ENCODE results near the gene PDILT. TPM values are rescaled to one million over a fixed set of nuclear protein-coding genes. Genes with fewer than 3 reads are reported as not detected.

Gene PDILT
- total RNA-seq, 4 donors from 2014 or later = not detected

DNA sequence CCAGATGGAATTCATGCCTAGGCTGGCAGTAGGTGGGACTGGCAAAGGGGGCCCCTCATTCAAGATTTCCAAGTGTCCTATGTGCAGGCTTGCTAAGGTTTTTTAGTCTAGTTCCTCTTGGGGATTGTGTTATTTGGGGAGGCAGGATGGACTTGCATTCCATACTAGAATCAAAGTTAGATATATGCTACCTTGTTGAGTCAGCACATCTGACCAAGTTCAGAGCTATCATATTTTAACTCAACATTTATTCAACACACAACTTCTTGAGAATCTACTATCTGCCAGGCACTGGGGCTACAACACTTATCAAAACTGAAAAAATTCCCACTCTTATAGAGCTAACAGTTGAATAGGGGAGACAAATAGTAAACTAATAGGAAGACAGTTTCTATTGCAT is 83.9 kb downstream of the PDILT start:
- in situ Hi-C loops (cut with MboI; ENCODE audit: low sequenced_read_pairs in 4 of 4) = no loop called here
- intact Hi-C loops (cut with DNase I; ENCODE audit: low total_unique reads) = no loop called here
- Histone ChIP-seq H3K4me1 (no peaks in the 10 kb centered on the region), H3K27me3 (no peaks in the 10 kb centered on the region), H3K4me3 (no peak overlapping the region), H3K36me3 (no peaks in the 10 kb centered on the region), H3K9me3 (no peaks in the 10 kb centered on the region), H3K27ac (no peak overlapping the region)
- TF ChIP-seq CTCF (IDR thresholded peaks at IDR 0.05 in 4 of 5, conservative IDR thresholded peaks at IDR 0.05 in 1 of 5) (no peak), POLR2A (IDR thresholded peaks at IDR 0.05) (no peak)
- ATAC-seq (no peak), DNase-seq (no peak)

DNA sequence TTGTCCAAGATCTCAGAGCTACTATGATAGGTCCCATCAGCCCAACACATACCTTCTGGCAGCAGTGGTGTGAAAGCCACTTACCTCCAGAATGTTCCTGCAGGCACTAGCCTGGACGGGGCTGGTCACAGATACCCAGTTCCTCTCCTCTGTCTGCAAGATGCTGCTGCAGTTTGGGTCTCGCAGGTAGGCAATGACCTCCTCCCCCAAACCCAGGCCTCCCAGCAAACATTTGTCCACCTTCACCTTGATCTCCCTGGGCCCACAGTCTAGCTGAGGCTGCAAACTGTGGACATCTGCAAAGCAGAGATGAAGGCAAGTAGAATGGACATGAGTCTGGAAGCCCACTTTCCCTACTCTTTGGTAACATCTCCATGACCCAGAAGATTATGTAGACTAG is 84.4 kb downstream of the PDILT start:
- no peaks in the 10 kb centered on the region for H3K9me3 ChIP-seq
- no peak overlapping the region for H3K4me3 ChIP-seq
- no peak for DNase-seq
- in situ Hi-C loops (cut with MboI; ENCODE audit: low sequenced_read_pairs in 4 of 4) (no loop called here), intact Hi-C loops (cut with DNase I; ENCODE audit: low total_unique reads) (no loop called here)
- H3K27ac ChIP-seq = no peak overlapping the region
- no peaks in the 10 kb centered on the region for H3K36me3 ChIP-seq
- no peak for ATAC-seq
- H3K27me3 ChIP-seq = no peaks in the 10 kb centered on the region
- TF ChIP-seq CTCF (IDR thresholded peaks at IDR 0.05 in 4 of 5, conservative IDR thresholded peaks at IDR 0.05 in 1 of 5) = no peak
- no peak for TF ChIP-seq POLR2A (IDR thresholded peaks at IDR 0.05)
- H3K4me1 ChIP-seq = no peaks in the 10 kb centered on the region

DNA sequence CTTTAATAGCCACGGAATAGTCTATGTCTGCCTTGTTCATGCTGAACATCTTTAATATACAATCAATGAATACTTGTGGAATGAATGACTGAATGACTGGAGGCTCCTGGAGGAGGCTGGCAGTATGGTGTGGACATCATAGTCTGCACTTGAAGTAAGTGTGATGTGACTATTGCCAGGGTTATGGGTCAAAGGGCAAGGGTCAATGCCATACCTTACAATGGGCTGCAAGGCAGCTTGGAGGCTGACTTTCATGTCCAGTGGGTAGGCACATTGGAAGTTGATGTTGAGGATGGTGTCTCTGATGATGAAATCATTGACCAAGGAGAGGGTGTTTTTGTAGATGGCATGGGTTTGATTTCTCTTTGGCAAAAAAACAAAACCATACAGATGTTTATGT is 85.1 kb downstream of the PDILT start:
- ATAC-seq = no peak
- H3K27ac ChIP-seq = no peak overlapping the region
- H3K27me3 ChIP-seq = no peaks in the 10 kb centered on the region
- no peak for DNase-seq
- TF ChIP-seq CTCF (IDR thresholded peaks at IDR 0.05 in 4 of 5, conservative IDR thresholded peaks at IDR 0.05 in 1 of 5) = no peak
- TF ChIP-seq POLR2A (IDR thresholded peaks at IDR 0.05) = no peak
- intact Hi-C loops (cut with DNase I; ENCODE audit: low total_unique reads) (no loop called here), in situ Hi-C loops (cut with MboI; ENCODE audit: low sequenced_read_pairs in 4 of 4) (no loop called here)
- H3K36me3 ChIP-seq = no peaks in the 10 kb centered on the region
- no peaks in the 10 kb centered on the region for H3K9me3 ChIP-seq
- H3K4me3 ChIP-seq = no peak overlapping the region
- H3K4me1 ChIP-seq = no peaks in the 10 kb centered on the region

DNA sequence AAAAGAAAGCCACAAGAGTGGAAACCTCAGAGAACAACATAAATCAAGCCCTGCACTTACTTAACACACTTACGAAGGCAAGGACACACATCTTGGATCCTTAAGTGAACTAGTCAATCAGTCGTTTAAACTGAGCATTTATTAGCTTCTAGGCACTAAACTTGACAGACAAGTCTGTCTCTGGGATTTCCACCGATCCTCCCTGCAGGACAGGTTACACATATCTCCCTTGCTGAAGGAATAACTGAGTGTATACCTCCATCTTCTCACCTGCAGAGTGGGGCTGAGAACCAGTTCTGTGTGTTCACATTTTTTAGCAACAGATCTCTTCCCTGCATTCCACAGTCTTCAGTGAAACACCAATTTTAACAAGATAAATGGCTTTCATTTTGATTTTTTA is 86.1 kb downstream of the PDILT start:
- DNase-seq (no peak), ATAC-seq (no peak)
- intact Hi-C loops (cut with DNase I; ENCODE audit: low total_unique reads) = no loop called here
- no peak overlapping the region for H3K27ac ChIP-seq
- H3K36me3 ChIP-seq = no peaks in the 10 kb centered on the region
- no peaks in the 10 kb centered on the region for H3K9me3 ChIP-seq
- H3K27me3 ChIP-seq = no peaks in the 10 kb centered on the region
- no peak for TF ChIP-seq POLR2A (IDR thresholded peaks at IDR 0.05)
- no peak for TF ChIP-seq CTCF (IDR thresholded peaks at IDR 0.05 in 4 of 5, conservative IDR thresholded peaks at IDR 0.05 in 1 of 5)
- H3K4me1 ChIP-seq = no peaks in the 10 kb centered on the region
- no peak overlapping the region for H3K4me3 ChIP-seq
- in situ Hi-C loops (cut with MboI; ENCODE audit: low sequenced_read_pairs in 4 of 4) = no loop called here

DNA sequence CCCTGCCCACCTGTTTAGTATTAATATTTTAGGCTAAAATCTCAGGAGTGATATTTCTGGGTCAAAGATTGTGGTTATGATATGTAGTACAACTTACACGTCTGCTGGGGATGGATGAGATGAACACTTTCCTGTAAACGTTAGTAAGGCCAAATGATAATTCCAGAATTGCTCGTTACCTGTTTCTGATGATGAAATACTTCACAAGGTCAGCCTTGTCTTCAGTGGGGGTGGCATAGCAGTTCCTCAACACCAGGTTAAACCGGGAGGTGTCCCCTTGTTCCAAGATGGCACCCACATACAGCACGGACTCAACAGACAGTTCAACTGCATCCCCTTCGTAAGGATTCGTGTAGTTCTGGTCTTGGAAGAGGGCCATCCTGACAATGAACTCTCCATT is 86.5 kb downstream of the PDILT start:
- no peak overlapping the region for H3K27ac ChIP-seq
- intact Hi-C loops (cut with DNase I; ENCODE audit: low total_unique reads) = no loop called here
- H3K27me3 ChIP-seq = no peaks in the 10 kb centered on the region
- DNase-seq = no peak
- no peaks in the 10 kb centered on the region for H3K4me1 ChIP-seq
- no peaks in the 10 kb centered on the region for H3K9me3 ChIP-seq
- ATAC-seq = no peak
- in situ Hi-C loops (cut with MboI; ENCODE audit: low sequenced_read_pairs in 4 of 4) = no loop called here
- TF ChIP-seq POLR2A (IDR thresholded peaks at IDR 0.05) (no peak), CTCF (IDR thresholded peaks at IDR 0.05 in 4 of 5, conservative IDR thresholded peaks at IDR 0.05 in 1 of 5) (no peak)
- no peak overlapping the region for H3K4me3 ChIP-seq
- no peaks in the 10 kb centered on the region for H3K36me3 ChIP-seq

All from gastrocnemius medialis (tissue), 4 donors.